GM12878 (cell line): ENCODE results near the gene IL17B. TPM values are rescaled to one million over a fixed set of nuclear protein-coding genes. Genes with fewer than 3 reads are reported as not detected.

Experiments used
- ATAC-seq: fragments of 200-7000 bp; cut with Tn5 transposase; 3 replicates; pipeline ENCODE4 v1.9.1; 2020; ENCODE audit warnings: mild to moderate bottlenecking, moderate library complexity
- BruUV-seq: library from RNA; stranded (reverse); fragments of 400-500 nt; replicated peaks from 2 replicates; lab custom pipeline; 2021; lab: Mats Ljungman, UMichigan
- CTCF ChIA-PET: fragments of 300-600 bp; sonication (Branson Sonifier 250); formaldehyde crosslinking; extraction: SDS; loops from one replicate; lab custom pipeline; 2021; ENCODE audit warnings: inconsistent platforms; lab: Yijun Ruan, JAX
- POLR2A ChIA-PET: fragments of 350-600 bp; formaldehyde crosslinking; extraction: SDS; loops from one replicate; lab custom pipeline; 2021; ENCODE audit warnings: inconsistent platforms; lab: Charles Lee
- RAD21 ChIA-PET: fragments of 300-600 bp; sonication (Branson Sonifier 250); formaldehyde crosslinking; loops from one replicate; lab custom pipeline; 2023; ENCODE audit warnings: antibody characterized with exemption; ENCODE audit not compliant: unreplicated experiment; lab: Charles Lee
- SMC1A ChIA-PET: fragments of 300-600 bp; sonication (Branson Sonifier 250); formaldehyde crosslinking; loops from one replicate; lab custom pipeline; 2023; ENCODE audit not compliant: unreplicated experiment, uncharacterized antibody; lab: Charles Lee
- DNase-seq: peaks from one replicate; pipeline ENCODE4 v3.0.0-alpha.2; 2011; ENCODE audit warnings: low read depth, low spot score
- FAIRE-seq: peaks from 3 replicates; lab custom pipeline; 2011; peaks lifted over from hg19 to GRCh38; lab: Jason Lieb, UNC
- H2AFZ ChIP-seq: 2 replicates; pipeline ENCODE4 v1.6.0; 2011; ENCODE audit warnings: low read depth, low read length, control low read depth; ENCODE audit not compliant: control insufficient read depth
- H3K27ac ChIP-seq: 2 replicates; pipeline ENCODE4 v1.5.1; 2011; ENCODE audit warnings: control low read depth; ENCODE audit not compliant: control insufficient read depth, insufficient read depth
- H3K27me3 ChIP-seq, 2 experiments: replicated peaks in 1 of 2; 2 replicates each; pipeline versions ENCODE4 v1.6.0 to v1.6.1; 2011; ENCODE audit warnings: low read length in 1 of 2; ENCODE audit not compliant: control insufficient read depth in 2 of 2, insufficient read depth in 2 of 2
- H3K36me3 ChIP-seq, 2 experiments: 2 replicates each; pipeline ENCODE4 v1.5.1; 2011; ENCODE audit warnings: low read length in 1 of 2; ENCODE audit not compliant: control insufficient read depth in 2 of 2, insufficient read depth in 2 of 2
- H3K4me1 ChIP-seq: 2 replicates; pipeline ENCODE4 v1.6.1; 2011; ENCODE audit warnings: mild to moderate bottlenecking, low read length, moderate library complexity, mixed read lengths; ENCODE audit not compliant: control insufficient read depth, insufficient read depth
- H3K4me2 ChIP-seq: 2 replicates; pipeline ENCODE4 v1.6.0; 2011; ENCODE audit warnings: control low read depth; ENCODE audit not compliant: control insufficient read depth, insufficient read depth
- H3K4me3 ChIP-seq: fragments of 200-600 bp; sonication (generic); 2 replicates; pipeline ENCODE4 v1.5.1; 2016
- H3K79me2 ChIP-seq: 2 replicates; pipeline ENCODE4 v1.6.0; 2011; ENCODE audit warnings: low read length; ENCODE audit not compliant: control insufficient read depth, insufficient read depth
- H3K9ac ChIP-seq: 2 replicates; pipeline ENCODE4 v1.8.0; 2011; ENCODE audit warnings: low read length, control low read depth, mixed read lengths; ENCODE audit not compliant: control insufficient read depth, insufficient read depth
- H3K9me3 ChIP-seq: replicated peaks from 3 replicates; pipeline ENCODE4 v1.5.1; 2011; ENCODE audit warnings: mild to moderate bottlenecking, low read length; ENCODE audit not compliant: control insufficient read depth, insufficient read depth
- H4K20me1 ChIP-seq: 2 replicates; pipeline ENCODE4 v1.6.0; 2011; ENCODE audit not compliant: control insufficient read depth, insufficient read depth
- CBFB ChIP-seq: IDR thresholded peaks from 2 replicates; pipeline ENCODE4 v1.6.1; 2016; ENCODE audit warnings: antibody characterized with exemption, low read depth
- CBX5 ChIP-seq: sonication (generic); IDR thresholded peaks from 2 replicates; pipeline ENCODE4 v1.6.1; 2016; ENCODE audit warnings: low read depth, moderate library complexity, mild to moderate bottlenecking, inconsistent platforms
- CHD1 ChIP-seq: IDR thresholded peaks from 2 replicates; pipeline ENCODE4 v1.6.1; 2012; ENCODE audit warnings: low read depth, low read length, improper control_type of control experiment
- CREB1 ChIP-seq: IDR thresholded peaks from 2 replicates; pipeline ENCODE4 v1.6.1; 2012; ENCODE audit warnings: low read depth, mild to moderate bottlenecking, inconsistent platforms
- CUX1 ChIP-seq: IDR thresholded peaks from 2 replicates; pipeline ENCODE4 v1.6.1; 2012; ENCODE audit warnings: improper control_type of control experiment, low read depth, low read length; ENCODE audit not compliant: insufficient replicate concordance
- ELK1 ChIP-seq: IDR thresholded peaks from 2 replicates; pipeline ENCODE4 v1.6.1; 2012; ENCODE audit warnings: low read depth, low read length, improper control_type of control experiment
- EP300 ChIP-seq, 2 experiments: fragments of 150-350 bp in 1 of 2; IDR thresholded peaks; 2 replicates each; pipeline ENCODE4 v1.6.1; 2011 to 2012; ENCODE audit warnings: low read depth in 2 of 2, low read length in 2 of 2, borderline replicate concordance in 1 of 2, improper control_type of control experiment in 1 of 2, inconsistent platforms in 1 of 2; ENCODE audit not compliant: control insufficient read depth in 1 of 2
- FOXK2 ChIP-seq: fragments of 450-650 bp; IDR thresholded peaks from 2 replicates; pipeline ENCODE4 v1.6.1; 2017; ENCODE audit warnings: mild to moderate bottlenecking, moderate library complexity
- IRF4 ChIP-seq: IDR thresholded peaks from 2 replicates; pipeline ENCODE4 v1.6.1; 2011; ENCODE audit warnings: low read depth, low read length
- JUND ChIP-seq: IDR thresholded peaks from 2 replicates; pipeline ENCODE4 v1.6.1; 2012; ENCODE audit warnings: low read depth, mild to moderate bottlenecking, low read length, improper control_type of control experiment, moderate library complexity
- MAX ChIP-seq: IDR thresholded peaks from 2 replicates; pipeline ENCODE4 v1.6.1; 2012; ENCODE audit warnings: low read depth, low read length, improper control_type of control experiment
- MEF2B ChIP-seq: fragments of 450-650 bp; IDR thresholded peaks from 2 replicates; pipeline ENCODE4 v1.6.1; 2018; ENCODE audit warnings: mild to moderate bottlenecking, moderate library complexity; ENCODE audit not compliant: partially characterized antibody, poor library complexity, severe bottlenecking
- MYB ChIP-seq: fragments of 150-350 bp; IDR thresholded peaks from 2 replicates; pipeline ENCODE4 v1.6.1; 2014; ENCODE audit warnings: mild to moderate bottlenecking, low read depth, low read length, borderline replicate concordance
- NRF1 ChIP-seq: conservative IDR thresholded peaks from 2 replicates; pipeline ENCODE4 v1.6.1; 2011; ENCODE audit warnings: mild to moderate bottlenecking, low read depth, low read length, improper control_type of control experiment
- PAX8 ChIP-seq: fragments of 450-650 bp; IDR thresholded peaks from 2 replicates; pipeline ENCODE4 v1.6.1; 2017; ENCODE audit warnings: mild to moderate bottlenecking, moderate library complexity
- PKNOX1 ChIP-seq: fragments of 450-650 bp; IDR thresholded peaks from 2 replicates; pipeline ENCODE4 v1.6.1; 2016; ENCODE audit warnings: mild to moderate bottlenecking
- PML ChIP-seq: IDR thresholded peaks from 2 replicates; pipeline ENCODE4 v1.6.1; 2012; ENCODE audit warnings: low read length, inconsistent platforms
- RELA ChIP-seq: fragments of 450-650 bp; IDR thresholded peaks from 2 replicates; pipeline ENCODE4 v1.8.0; 2014; ENCODE audit warnings: borderline replicate concordance; ENCODE audit not compliant: partially characterized antibody
- RFX5 ChIP-seq: IDR thresholded peaks from 2 replicates; pipeline ENCODE4 v1.6.1; 2011; ENCODE audit warnings: low read depth, low read length, improper control_type of control experiment
- TCF7 ChIP-seq: IDR thresholded peaks from 2 replicates; pipeline ENCODE4 v1.6.1; 2014; ENCODE audit warnings: antibody characterized with exemption, borderline replicate concordance
- in situ Hi-C: fragments of 300-500 bp; cut with MboI; formaldehyde crosslinking; loops from 9 replicates; pipeline ENCODE4 v1.14.3; 2018; ENCODE audit warnings: mixed read lengths
- intact Hi-C: fragments of 100-400 bp; cut with micrococcal nuclease; formaldehyde crosslinking; loops from one replicate; pipeline ENCODE4 v1.14.2; 2022; ENCODE audit not compliant: unreplicated experiment
- polyA plus RNA-seq, 11 experiments: library from polyadenylated mRNA; depleted of rRNA in 4 of 11; unstranded in 6 of 11; stranded (reverse) in 5 of 11; fragments of >200 nt; fragmentation: Nextera tagmentation in 4 of 11; fragmentation: Illumina TruSeq in 1 of 11; extraction: Ambion mirVana in 4 of 11; extraction: Trizol in 1 of 11; gene quantifications; 1 replicate in 1 of 11; 2 replicates in 10 of 11; pipeline versions ENCODE4 v1.2.1 to v1.2.3, GENCODE V29; 2011 to 2016; ENCODE audit warnings: inconsistent platforms in 2 of 11, missing spikeins in 2 of 11, low read depth in 1 of 11
- total RNA-seq, 4 experiments: library from RNA; depleted of rRNA in 3 of 4; stranded (reverse); fragments of >200 nt in 3 of 4; fragmentation: Illumina TruSeq in 1 of 4; extraction: Trizol in 1 of 4; gene quantifications; 2 replicates each; pipeline versions ENCODE4 v1.2.1 to v1.2.3, GENCODE V29; 2013 to 2021

Gene IL17B
- total and polyA plus RNA-seq, 10 of the 15 experiments (the other 5 are each of a cell fraction or from before 2014, with no cell fraction given) = not detected

GRCh38 chr5:149363358-149363757 lies 15.7 kb downstream of the IL17B start:
- no peaks in the 10 kb centered on the region for H3K27me3 ChIP-seq
- BruUV-seq = no TSS peak
- H4K20me1 ChIP-seq = no peaks in the 10 kb centered on the region
- ChIA-PET POLR2A (no interaction called here), RAD21 (no interaction called here), CTCF (interaction anchor here (1.3 kb wide), 2 partner anchors 43 to 82 kb away, joined by 3 to 4 read pairs; no protein-coding TSS in a partner anchor), SMC1A (no interaction called here)
- H3K36me3 ChIP-seq = no peaks in the 10 kb centered on the region
- no peak for FAIRE-seq
- ATAC-seq = no peak
- H3K9me3 ChIP-seq = no peaks in the 10 kb centered on the region
- intact Hi-C loops (no loop called here), in situ Hi-C loops (no loop called here)
- no peak overlapping the region for H3K9ac ChIP-seq
- peaks cover 7% of the 10 kb centered on the region for H3K4me1 ChIP-seq
- H3K4me3 ChIP-seq = no peak overlapping the region
- no peak overlapping the region for H3K27ac ChIP-seq
- no peak overlapping the region for H3K4me2 ChIP-seq
- peaks cover 6% of the 10 kb centered on the region for H3K79me2 ChIP-seq
- H2AFZ ChIP-seq = no peak overlapping the region
- no peak for TF ChIP-seq RFX5
- no peak for TF ChIP-seq NRF1
- TF ChIP-seq MEF2B = no peak
- TF ChIP-seq MAX = no peak
- TF ChIP-seq FOXK2 = no peak
- no peak for TF ChIP-seq CBX5
- TF ChIP-seq PML = no peak
- TF ChIP-seq JUND = no peak
- TF ChIP-seq ELK1 = no peak
- TF ChIP-seq CUX1 = no peak
- TF ChIP-seq TCF7 = no peak
- no peak for TF ChIP-seq CREB1
- no peak for TF ChIP-seq CHD1
- TF ChIP-seq PKNOX1 = no peak
- TF ChIP-seq EP300 (IDR thresholded peaks at IDR 0.05; ENCODE audit: borderline replicate concordance in 1 of 2, control insufficient read depth in 1 of 2, low read depth in 2 of 2, low read length in 2 of 2) = no peak
- TF ChIP-seq IRF4 = no peak
- no peak for TF ChIP-seq CBFB
- no peak for TF ChIP-seq PAX8
- TF ChIP-seq MYB = no peak
- no peak for TF ChIP-seq RELA
- DNase-seq = no peak
